ENCODE data around the gene PGBD2.

Gene PGBD2

GRCh38 chr1:248890549-248891498, 15.2 kb upstream of the PGBD2 start:
- DNase-seq (ENCODE audit: low read depth, low spot score), result no peak
- H3K4me3 ChIP-seq (ENCODE audit: low read depth, low read length), result no peak overlapping the region
- no peak for TF ChIP-seq CTCF (IDR thresholded peaks at IDR 0.05; ENCODE audit: low read depth, low read length)
- in situ Hi-C loops (cut with HindIII; ENCODE audit: low sequenced_read_pairs), result no loop called here

DNA sequence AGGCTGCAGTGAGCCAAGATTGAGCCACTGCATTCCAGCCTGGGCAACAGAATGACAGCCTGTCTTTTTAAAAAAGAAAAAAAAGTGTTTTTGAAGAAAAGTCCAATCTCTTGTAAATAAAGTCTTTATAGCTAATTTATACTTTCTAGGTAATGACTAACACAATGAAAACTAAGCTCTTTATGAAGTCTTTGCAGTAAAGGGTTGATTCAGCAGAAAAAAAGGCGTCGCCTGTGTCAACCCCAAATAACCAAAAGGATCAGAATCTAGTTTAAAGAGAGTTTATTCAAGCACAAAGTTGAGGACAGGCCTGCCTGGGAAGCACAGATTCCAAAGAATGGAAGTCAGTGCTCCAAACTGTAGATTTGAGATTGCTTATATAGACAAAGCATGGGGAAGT, 14.3 kb upstream of the PGBD2 start:
- in situ Hi-C loops (cut with HindIII; ENCODE audit: low sequenced_read_pairs), result no loop called here
- H3K4me3 ChIP-seq (ENCODE audit: low read depth, low read length), result no peak overlapping the region
- TF ChIP-seq CTCF (IDR thresholded peaks at IDR 0.05; ENCODE audit: low read depth, low read length), result no peak
- no peak for DNase-seq (ENCODE audit: low read depth, low spot score)

DNA sequence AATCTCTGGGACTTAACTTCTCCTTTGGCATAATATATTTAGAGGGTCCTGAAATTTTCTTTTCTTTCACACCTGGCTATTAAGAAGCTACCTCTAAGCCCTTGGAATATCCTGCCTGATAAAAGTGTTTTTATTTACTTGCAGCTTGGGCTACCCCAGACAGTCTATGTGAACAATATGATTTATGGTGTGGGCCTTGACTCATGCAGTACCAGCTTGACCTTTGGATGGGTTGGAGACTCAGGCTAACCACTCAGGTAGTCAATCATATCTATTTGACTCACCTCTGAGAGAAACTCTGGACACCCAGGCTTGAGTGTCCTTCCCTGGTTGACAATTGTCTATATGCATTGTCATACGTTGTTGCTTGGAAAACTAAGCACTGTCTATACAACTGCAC, 13.4 kb upstream of the PGBD2 start:
- in situ Hi-C loops (cut with HindIII; ENCODE audit: low sequenced_read_pairs), result no loop called here
- TF ChIP-seq CTCF (IDR thresholded peaks at IDR 0.05; ENCODE audit: low read depth, low read length), result no peak
- no peak for DNase-seq (ENCODE audit: low read depth, low spot score)

DNA sequence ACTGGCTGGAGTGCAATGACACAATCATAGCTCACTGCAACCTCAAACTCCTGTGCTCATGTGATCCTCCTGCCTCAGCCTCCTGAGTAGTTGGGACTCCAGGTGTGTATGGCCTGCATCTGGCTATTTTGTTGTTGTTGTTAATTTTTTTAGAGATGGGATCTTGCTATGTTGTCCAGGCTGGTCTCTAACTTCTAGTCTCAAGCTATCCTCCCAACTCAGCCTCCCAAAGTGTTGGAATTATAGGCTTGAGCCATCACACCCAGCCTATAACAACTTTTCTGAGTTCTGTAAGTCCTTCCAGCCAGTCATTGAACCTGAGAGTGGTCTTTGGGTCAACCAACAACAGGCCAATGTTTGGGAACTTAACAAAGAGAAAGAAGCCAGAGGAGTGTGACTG, 11.2 kb upstream of the PGBD2 start:
- no peak for TF ChIP-seq CTCF (IDR thresholded peaks at IDR 0.05; ENCODE audit: low read depth, low read length)
- DNase-seq (ENCODE audit: low read depth, low spot score), result no peak
- H3K4me3 ChIP-seq (ENCODE audit: low read depth, low read length), result no peak overlapping the region
- in situ Hi-C loops (cut with HindIII; ENCODE audit: low sequenced_read_pairs), result no loop called here

More for the DNA sequence above, 13.4 kb upstream of the PGBD2 start:
- H3K4me3 ChIP-seq (ENCODE audit: low read depth, low read length), result no peak overlapping the region

GRCh38 chr1:248897412-248898337, 8.4 kb upstream of the PGBD2 start:
- TF ChIP-seq CTCF (IDR thresholded peaks at IDR 0.05; ENCODE audit: low read depth, low read length), result no peak
- in situ Hi-C loops (cut with HindIII; ENCODE audit: low sequenced_read_pairs), result no loop called here
- no peak for DNase-seq (ENCODE audit: low read depth, low spot score)
- no peak overlapping the region for H3K4me3 ChIP-seq (ENCODE audit: low read depth, low read length)

GRCh38 chr1:248900637-248901036, 5.4 kb upstream of the PGBD2 start:
- no peak for TF ChIP-seq CTCF (IDR thresholded peaks at IDR 0.05; ENCODE audit: low read depth, low read length)
- in situ Hi-C loops (cut with HindIII; ENCODE audit: low sequenced_read_pairs), result no loop called here
- H3K4me3 ChIP-seq (ENCODE audit: low read depth, low read length), result no peak overlapping the region
- DNase-seq (ENCODE audit: low read depth, low spot score), result no peak

All from astrocyte of the spinal cord (primary cell).